ENCODE data around the gene LRRC23. TPM values are rescaled to one million over a fixed set of nuclear protein-coding genes. Genes with fewer than 3 reads are reported as not detected.
"Not testable (repeated sequence)": the region's sequence is repeated elsewhere in the genome, so short reads cannot be mapped to it uniquely, and the experiment has no call there.

LRRC23 gene
- polyA plus RNA-seq, 2 of the 4 experiments (the other 2 are of a cell fraction) = 19.1 to 33.3 TPM

DNA sequence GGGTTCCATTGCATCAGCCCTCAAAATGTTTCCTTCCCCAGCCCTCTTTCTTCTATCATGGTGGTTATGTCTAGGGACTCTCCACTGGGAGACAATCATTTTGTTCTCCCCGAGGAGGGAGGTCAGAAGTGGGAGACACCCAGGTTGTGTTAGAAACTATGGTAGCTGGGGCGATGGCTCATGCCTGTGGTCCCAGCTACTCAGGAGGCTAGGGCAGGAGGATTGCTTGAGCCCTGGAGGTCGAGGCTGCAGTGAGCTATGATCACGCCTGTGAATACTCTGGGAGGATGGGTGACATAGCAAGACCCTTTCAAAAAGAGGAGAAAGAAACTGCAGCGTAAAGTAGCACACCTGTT, 13.0 kb upstream of the LRRC23 start:
- ATAC-seq = peak; percentile 14 to 35; a peak in 5 of 6 replicates
- FAIRE-seq = no peak
- peak overlapping the region; percentile 87 to 91 for H3K27ac ChIP-seq
- no peaks in the 10 kb centered on the region for H3K9me3 ChIP-seq
- H3K4me1 ChIP-seq = peaks cover 35% of the 10 kb centered on the region
- peak overlapping the region; percentile 80 for H3K4me2 ChIP-seq
- ChIA-PET POLR2A (interaction anchor here (0.6 to 3.0 kb wide), 15 partner anchors 10 to 167 kb away, joined by 3 to 105 read pairs (median 6); partner anchors contain the start of genes C12orf57, CDCA3, ENO2 and RNU7-1), CTCF (interaction anchor here (0.6 to 9.5 kb wide), 29 partner anchors 8 to 665 kb away, joined by 3 to 399 read pairs (median 4); partner anchors contain the start of genes C1S, CDCA3, LRRC23 and MLF2)
- TF ChIP-seq NPAS2 (CRISPR knock-in tag; IDR thresholded peaks at IDR 0.05; ENCODE audit: borderline replicate concordance) (no peak), HOXB5 (CRISPR knock-in tag; IDR thresholded peaks at IDR 0.05) (no peak), CBX2 (IDR thresholded peaks at IDR 0.05; ENCODE audit: borderline replicate concordance, low read depth) (no peak), NFE2L2 (conservative IDR thresholded peaks at IDR 0.05; ENCODE audit: low read length) (no peak), CEBPB (IDR thresholded peaks at IDR 0.05) (no peak), MAFK (IDR thresholded peaks at IDR 0.05; ENCODE audit: partially characterized antibody) (no peak), EHMT2 (IDR thresholded peaks at IDR 0.05; ENCODE audit: low read depth) (no peak), GATA3 (IDR thresholded peaks at IDR 0.05; ENCODE audit: borderline replicate concordance) (no peak), KDM5A (IDR thresholded peaks at IDR 0.05) (no peak), POLR2A (IDR thresholded peaks at IDR 0.05; ENCODE audit: low read length) (no peak), RNF2 (IDR thresholded peaks at IDR 0.05; ENCODE audit: borderline replicate concordance, low read depth) (no peak), RARB (CRISPR knock-in tag; IDR thresholded peaks at IDR 0.05) (no peak), SREBF2 (IDR thresholded peaks at IDR 0.05) (no peak)
- TF ChIP-seq, protein P1, sequence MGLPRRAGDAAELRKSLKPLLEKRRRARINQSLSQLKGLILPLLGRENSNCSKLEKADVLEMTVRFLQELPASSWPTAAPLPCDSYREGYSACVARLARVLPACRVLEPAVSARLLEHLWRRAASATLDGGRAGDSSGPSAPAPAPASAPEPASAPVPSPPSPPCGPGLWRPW (IDR thresholded peaks at IDR 0.05) = no peak
- TF ChIP-seq, protein P2, sequence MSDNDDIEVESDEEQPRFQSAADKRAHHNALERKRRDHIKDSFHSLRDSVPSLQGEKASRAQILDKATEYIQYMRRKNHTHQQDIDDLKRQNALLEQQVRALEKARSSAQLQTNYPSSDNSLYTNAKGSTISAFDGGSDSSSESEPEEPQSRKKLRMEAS (IDR thresholded peaks at IDR 0.05) = no peak
- no peak for DNase-seq (ENCODE audit: low read depth in 1 of 2, low spot score in 1 of 2)
- peak overlapping the region; percentile 40 for H3K4me3 ChIP-seq
- WGBS (ENCODE audit: missing lambda C conversion rate) = 79% methylated on average over 5 of the region's 5 CpGs

DNA sequence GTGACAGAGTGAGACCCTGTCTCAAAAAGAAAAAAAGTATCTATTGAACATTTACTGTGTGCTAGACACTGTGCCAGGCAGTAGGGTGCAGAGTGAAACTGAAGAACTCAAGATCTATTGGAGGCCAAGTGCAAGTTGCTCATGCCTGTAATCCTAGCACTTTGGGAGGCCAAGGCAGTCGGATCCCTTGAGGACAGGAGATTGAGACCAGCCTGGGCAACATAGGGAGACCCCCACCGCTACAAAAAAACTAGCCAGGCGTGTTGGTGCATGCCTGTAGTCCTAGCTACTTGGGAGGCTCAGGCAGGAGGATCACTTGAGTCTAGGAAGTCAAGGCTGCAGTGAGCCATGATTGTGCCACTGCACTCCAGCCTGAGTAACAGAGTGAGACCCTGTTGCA, 11.9 kb upstream of the LRRC23 start:
- FAIRE-seq; H3K4me2 ChIP-seq; H3K9me3 ChIP-seq; DNase-seq (ENCODE audit: low read depth in 1 of 2, low spot score in 1 of 2); H3K4me3 ChIP-seq; ATAC-seq: not testable (repeated sequence)
- Histone ChIP-seq H3K27ac (peak overlapping the region in 1 of 2 experiments; percentile 87; a peak in 1 of 6 replicates), H3K4me1 (peaks cover 25% of the 10 kb centered on the region)
- ChIA-PET POLR2A (interaction anchor here (3.0 kb wide), 1 partner anchor 21 kb away, joined by 105 read pairs; the partner anchor contains the start of gene SPSB2), CTCF (interaction anchor here (1.4 to 9.5 kb wide), 7 partner anchors 15 to 221 kb away, joined by 4 to 399 read pairs (median 23); partner anchors contain the start of genes LRRC23, SPSB2 and TPI1)
- 81% methylated on average over 3 of the region's 3 CpGs for WGBS (ENCODE audit: missing lambda C conversion rate)

DNA sequence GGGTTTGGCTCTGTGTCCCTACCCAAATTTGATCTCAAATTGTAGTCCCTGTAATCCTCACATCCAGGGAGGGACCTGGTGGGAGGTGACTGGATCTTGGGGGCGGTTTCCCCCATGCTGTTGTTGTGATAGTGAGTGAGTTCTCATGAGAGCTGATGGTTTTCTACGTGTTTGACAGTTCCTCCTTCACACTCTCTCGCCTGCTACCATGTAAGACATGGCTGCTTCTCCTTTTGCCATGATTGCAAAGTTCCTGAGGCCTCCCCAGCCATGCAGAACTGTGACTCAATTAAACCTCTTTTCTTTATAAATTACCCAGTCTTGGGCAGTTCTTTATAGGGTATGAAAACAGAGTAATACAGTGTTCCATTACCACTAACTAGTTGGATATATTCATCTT, 10.3 kb upstream of the LRRC23 start:
- H3K4me3 ChIP-seq = no peak overlapping the region

More for the DNA sequence above, 10.3 kb upstream of the LRRC23 start:
- 89% methylated on average over 3 of the region's 3 CpGs for WGBS (ENCODE audit: missing lambda C conversion rate)
- ChIA-PET POLR2A (no interaction called here), CTCF (interaction anchor here (0.6 to 9.5 kb wide), 7 partner anchors 10 to 65 kb away, joined by 3 to 399 read pairs (median 3); partner anchors contain the start of genes LRRC23, SPSB2 and TPI1)
- no peak for DNase-seq (ENCODE audit: low read depth in 1 of 2, low spot score in 1 of 2)
- no peak for ATAC-seq
- H3K9me3 ChIP-seq = no peaks in the 10 kb centered on the region
- TF ChIP-seq, protein P3, sequence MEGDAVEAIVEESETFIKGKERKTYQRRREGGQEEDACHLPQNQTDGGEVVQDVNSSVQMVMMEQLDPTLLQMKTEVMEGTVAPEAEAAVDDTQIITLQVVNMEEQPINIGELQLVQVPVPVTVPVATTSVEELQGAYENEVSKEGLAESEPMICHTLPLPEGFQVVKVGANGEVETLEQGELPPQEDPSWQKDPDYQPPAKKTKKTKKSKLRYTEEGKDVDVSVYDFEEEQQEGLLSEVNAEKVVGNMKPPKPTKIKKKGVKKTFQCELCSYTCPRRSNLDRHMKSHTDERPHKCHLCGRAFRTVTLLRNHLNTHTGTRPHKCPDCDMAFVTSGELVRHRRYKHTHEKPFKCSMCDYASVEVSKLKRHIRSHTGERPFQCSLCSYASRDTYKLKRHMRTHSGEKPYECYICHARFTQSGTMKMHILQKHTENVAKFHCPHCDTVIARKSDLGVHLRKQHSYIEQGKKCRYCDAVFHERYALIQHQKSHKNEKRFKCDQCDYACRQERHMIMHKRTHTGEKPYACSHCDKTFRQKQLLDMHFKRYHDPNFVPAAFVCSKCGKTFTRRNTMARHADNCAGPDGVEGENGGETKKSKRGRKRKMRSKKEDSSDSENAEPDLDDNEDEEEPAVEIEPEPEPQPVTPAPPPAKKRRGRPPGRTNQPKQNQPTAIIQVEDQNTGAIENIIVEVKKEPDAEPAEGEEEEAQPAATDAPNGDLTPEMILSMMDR (IDR thresholded peaks at IDR 0.05) = no peak
- TF ChIP-seq ZSCAN20 (CRISPR knock-in tag; IDR thresholded peaks at IDR 0.05) = no peak
- TF ChIP-seq NR3C1 (IDR thresholded peaks at IDR 0.05) = no peak
- TF ChIP-seq RCOR1 (IDR thresholded peaks at IDR 0.05; ENCODE audit: low read depth, low read length) = no peak
- no peak for TF ChIP-seq TP53 (CRISPR knock-in tag; IDR thresholded peaks at IDR 0.05)
- TF ChIP-seq FOXS1 (CRISPR knock-in tag; IDR thresholded peaks at IDR 0.05) = no peak
- TF ChIP-seq, protein P4, sequence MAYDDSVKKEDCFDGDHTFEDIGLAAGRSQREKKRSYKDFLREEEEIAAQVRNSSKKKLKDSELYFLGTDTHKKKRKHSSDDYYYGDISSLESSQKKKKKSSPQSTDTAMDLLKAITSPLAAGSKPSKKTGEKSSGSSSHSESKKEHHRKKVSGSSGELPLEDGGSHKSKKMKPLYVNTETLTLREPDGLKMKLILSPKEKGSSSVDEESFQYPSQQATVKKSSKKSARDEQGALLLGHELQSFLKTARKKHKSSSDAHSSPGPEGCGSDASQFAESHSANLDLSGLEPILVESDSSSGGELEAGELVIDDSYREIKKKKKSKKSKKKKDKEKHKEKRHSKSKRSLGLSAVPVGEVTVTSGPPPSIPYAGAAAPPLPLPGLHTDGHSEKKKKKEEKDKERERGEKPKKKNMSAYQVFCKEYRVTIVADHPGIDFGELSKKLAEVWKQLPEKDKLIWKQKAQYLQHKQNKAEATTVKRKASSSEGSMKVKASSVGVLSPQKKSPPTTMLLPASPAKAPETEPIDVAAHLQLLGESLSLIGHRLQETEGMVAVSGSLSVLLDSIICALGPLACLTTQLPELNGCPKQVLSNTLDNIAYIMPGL (CRISPR knock-in tag; IDR thresholded peaks at IDR 0.05; ENCODE audit: borderline replicate concordance) = no peak
- TF ChIP-seq JUN (IDR thresholded peaks at IDR 0.05) = no peak
- peaks cover 15% of the 10 kb centered on the region for H3K4me1 ChIP-seq
- no peak overlapping the region for H3K4me2 ChIP-seq
- no peak for FAIRE-seq
- H3K27ac ChIP-seq = no peak overlapping the region

Measured in A549 (cell line).